Measurements from ENCODE around the gene ARPP21. TPM values are rescaled to one million over a fixed set of nuclear protein-coding genes. Genes with fewer than 3 reads are reported as not detected.

ARPP21 gene
- total RNA-seq, 1 donor from 2014 or later: 54.3 TPM

DNA sequence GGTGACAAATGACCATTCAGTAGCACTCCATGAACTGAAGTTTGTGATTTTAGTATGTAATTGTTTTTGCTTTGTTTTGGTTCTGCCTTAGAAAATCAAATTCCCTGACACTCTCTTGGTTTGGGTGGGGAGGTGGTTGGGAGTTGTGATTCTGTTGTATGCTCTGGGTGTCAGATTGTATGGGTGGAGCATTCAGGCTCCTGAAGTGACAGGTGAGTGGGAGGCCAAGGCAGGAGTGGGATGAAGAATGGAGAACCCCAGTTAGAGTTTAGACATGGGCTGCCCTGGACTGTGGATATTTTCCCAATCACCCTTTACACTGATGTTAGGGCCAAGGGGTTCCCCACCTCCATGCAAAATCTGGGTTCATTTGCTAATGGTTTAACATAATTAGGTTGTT, 83.6 kb downstream of the ARPP21 start:
- H3K27ac ChIP-seq (ENCODE audit: low read depth, low read length): no peak overlapping the region
- no peaks in the 10 kb centered on the region for H3K27me3 ChIP-seq (ENCODE audit: control insufficient read depth in 3 of 3, insufficient read depth in 3 of 3, low read length in 3 of 3)
- H3K9me3 ChIP-seq (ENCODE audit: control insufficient read depth in 3 of 3, low read length in 3 of 3): no peaks in the 10 kb centered on the region
- H3K4me1 ChIP-seq (ENCODE audit: control insufficient read depth in 3 of 3, insufficient read depth in 3 of 3, low read length in 3 of 3): peaks cover 0 to 5% (median 3%) of the 10 kb centered on the region in 3 donors
- peaks cover 0 to 19% (median 4%) of the 10 kb centered on the region in 3 donors for H3K36me3 ChIP-seq (ENCODE audit: control insufficient read depth in 3 of 3, insufficient read depth in 3 of 3, low read length in 3 of 3)
- no peak overlapping the region for H3K9ac ChIP-seq (ENCODE audit: low read depth in 1 of 3, low read length in 3 of 3)
- H3K4me3 ChIP-seq (ENCODE audit: low read length in 3 of 3): no peak overlapping the region

DNA sequence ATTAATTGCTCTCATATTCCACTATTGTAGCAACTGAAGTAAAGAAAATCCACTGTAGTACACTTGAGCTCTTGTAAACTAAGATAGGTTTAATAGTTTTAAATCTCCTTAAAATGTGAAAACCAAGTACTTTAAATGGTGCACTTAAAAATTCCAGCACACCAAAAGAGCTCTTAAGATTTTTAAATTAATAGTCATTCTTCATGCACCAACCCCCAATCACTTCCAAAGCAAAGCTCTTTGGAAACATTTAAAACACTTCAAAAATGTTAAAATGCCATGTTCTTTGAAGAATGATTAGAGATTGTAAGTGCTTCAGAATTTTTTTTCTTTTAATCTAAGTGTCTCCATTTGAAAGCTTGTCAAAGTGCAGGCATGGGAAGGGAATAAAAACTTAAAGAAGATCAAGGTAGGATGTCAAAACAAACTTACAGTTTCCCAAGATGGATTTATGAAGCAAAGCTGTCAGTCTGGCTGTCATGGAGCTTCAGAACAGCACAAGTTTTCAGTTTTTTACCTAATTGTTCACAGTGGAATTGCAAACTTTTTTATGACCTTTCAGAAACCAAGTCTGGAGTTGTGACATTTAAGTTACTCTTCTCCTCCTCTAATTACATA, 84.3 kb downstream of the ARPP21 start:
- no peak overlapping the region for H3K27ac ChIP-seq (ENCODE audit: low read depth, low read length)
- no peak overlapping the region for H3K4me3 ChIP-seq (ENCODE audit: low read length in 3 of 3)
- H3K36me3 ChIP-seq (ENCODE audit: control insufficient read depth in 3 of 3, insufficient read depth in 3 of 3, low read length in 3 of 3): peaks cover 0 to 19% (median 4%) of the 10 kb centered on the region in 3 donors
- no peaks in the 10 kb centered on the region for H3K27me3 ChIP-seq (ENCODE audit: control insufficient read depth in 3 of 3, insufficient read depth in 3 of 3, low read length in 3 of 3)
- H3K4me1 ChIP-seq (ENCODE audit: control insufficient read depth in 3 of 3, insufficient read depth in 3 of 3, low read length in 3 of 3): peaks cover 0 to 1% (median 0%) of the 10 kb centered on the region in 3 donors
- H3K9me3 ChIP-seq (ENCODE audit: control insufficient read depth in 3 of 3, low read length in 3 of 3): no peaks in the 10 kb centered on the region
- no peak overlapping the region for H3K9ac ChIP-seq (ENCODE audit: low read depth in 1 of 3, low read length in 3 of 3)

DNA sequence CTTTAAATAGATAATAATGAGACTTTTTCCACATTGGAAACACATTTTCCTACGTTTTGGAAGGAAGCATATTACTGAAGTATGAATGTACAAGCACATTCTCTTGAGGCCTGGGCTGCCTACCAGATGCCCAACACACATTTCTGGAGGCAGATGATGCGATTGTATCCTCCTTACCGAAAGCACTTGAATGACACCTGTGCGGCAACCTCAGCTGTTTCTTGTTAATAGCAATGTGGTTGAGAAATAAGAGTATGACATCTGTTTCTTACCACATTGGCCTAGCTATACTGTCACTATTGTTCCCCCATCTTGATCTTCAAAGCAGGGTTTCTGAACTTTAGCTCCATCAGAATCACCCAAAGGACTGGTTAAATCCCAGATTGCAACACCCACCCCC, 84.8 kb downstream of the ARPP21 start:
- Histone ChIP-seq H3K27me3 (ENCODE audit: control insufficient read depth in 3 of 3, insufficient read depth in 3 of 3, low read length in 3 of 3) (no peaks in the 10 kb centered on the region), H3K36me3 (ENCODE audit: control insufficient read depth in 3 of 3, insufficient read depth in 3 of 3, low read length in 3 of 3) (peaks cover 0 to 20% (median 6%) of the 10 kb centered on the region in 3 donors)

DNA sequence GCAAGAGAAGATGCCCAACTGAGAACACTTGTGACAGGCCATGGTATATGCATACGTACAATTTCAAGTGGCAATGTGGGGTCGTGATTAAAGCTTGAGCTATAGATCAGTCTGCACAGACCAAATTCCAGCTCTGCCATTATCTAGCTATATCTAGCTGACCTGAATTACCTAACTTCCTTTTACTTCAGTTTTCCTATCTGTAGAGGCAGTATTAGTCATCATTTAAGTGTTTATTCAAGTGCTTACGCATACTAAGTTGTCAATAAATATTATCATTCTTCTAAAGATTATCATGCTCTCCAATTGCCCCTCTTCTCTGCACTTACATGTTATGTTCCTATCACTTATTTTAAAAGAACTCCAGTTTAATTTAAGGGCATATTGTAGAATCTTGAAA, 87.9 kb downstream of the ARPP21 start:
- no peaks in the 10 kb centered on the region for H3K4me1 ChIP-seq (ENCODE audit: control insufficient read depth in 3 of 3, insufficient read depth in 3 of 3, low read length in 3 of 3)
- no peaks in the 10 kb centered on the region for H3K9me3 ChIP-seq (ENCODE audit: control insufficient read depth in 3 of 3, low read length in 3 of 3)
- H3K36me3 ChIP-seq (ENCODE audit: control insufficient read depth in 3 of 3, insufficient read depth in 3 of 3, low read length in 3 of 3): peaks cover 5 to 17% (median 6%) of the 10 kb centered on the region in 3 donors
- H3K9ac ChIP-seq (ENCODE audit: low read depth in 1 of 3, low read length in 3 of 3): no peak overlapping the region
- no peaks in the 10 kb centered on the region for H3K27me3 ChIP-seq (ENCODE audit: control insufficient read depth in 3 of 3, insufficient read depth in 3 of 3, low read length in 3 of 3)
- H3K27ac ChIP-seq (ENCODE audit: low read depth, low read length): no peak overlapping the region
- no peak overlapping the region for H3K4me3 ChIP-seq (ENCODE audit: low read length in 3 of 3)

More for the DNA sequence above, 84.8 kb downstream of the ARPP21 start:
- H3K4me3 ChIP-seq (ENCODE audit: low read length in 3 of 3): no peak overlapping the region
- H3K9ac ChIP-seq (ENCODE audit: low read depth in 1 of 3, low read length in 3 of 3): no peak overlapping the region
- H3K4me1 ChIP-seq (ENCODE audit: control insufficient read depth in 3 of 3, insufficient read depth in 3 of 3, low read length in 3 of 3): no peaks in the 10 kb centered on the region
- H3K27ac ChIP-seq (ENCODE audit: low read depth, low read length): no peak overlapping the region
- no peaks in the 10 kb centered on the region for H3K9me3 ChIP-seq (ENCODE audit: control insufficient read depth in 3 of 3, low read length in 3 of 3)

DNA sequence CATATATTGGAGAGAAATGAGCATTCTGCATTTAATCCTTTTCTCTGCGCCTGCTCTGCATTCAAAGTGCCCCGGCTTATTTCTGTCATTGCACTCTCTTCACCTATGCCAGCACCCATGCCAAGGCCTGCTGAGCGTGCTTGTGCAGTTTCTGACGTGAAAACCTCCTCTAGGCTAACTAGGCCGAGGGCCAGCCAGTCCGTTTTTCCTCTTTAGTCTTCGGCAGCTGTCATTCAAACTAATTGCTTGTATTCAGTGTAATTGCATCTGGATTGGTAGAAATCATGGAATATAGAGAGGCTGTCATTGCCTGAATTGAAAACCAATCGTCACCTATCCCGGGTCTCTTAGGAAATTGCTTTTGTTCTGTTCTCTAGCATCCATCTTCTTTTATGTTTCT, 94.0 kb downstream of the ARPP21 start:
- no peaks in the 10 kb centered on the region for H3K9me3 ChIP-seq (ENCODE audit: control insufficient read depth in 3 of 3, low read length in 3 of 3)
- H3K4me3 ChIP-seq (ENCODE audit: low read length in 3 of 3): no peak overlapping the region
- H3K4me1 ChIP-seq (ENCODE audit: control insufficient read depth in 3 of 3, insufficient read depth in 3 of 3, low read length in 3 of 3): no peaks in the 10 kb centered on the region
- no peaks in the 10 kb centered on the region for H3K27me3 ChIP-seq (ENCODE audit: control insufficient read depth in 3 of 3, insufficient read depth in 3 of 3, low read length in 3 of 3)
- H3K36me3 ChIP-seq (ENCODE audit: control insufficient read depth in 3 of 3, insufficient read depth in 3 of 3, low read length in 3 of 3): peaks cover 10 to 29% (median 22%) of the 10 kb centered on the region in 3 donors
- H3K27ac ChIP-seq (ENCODE audit: low read depth, low read length): no peak overlapping the region
- H3K9ac ChIP-seq (ENCODE audit: low read depth in 1 of 3, low read length in 3 of 3): no peak overlapping the region

DNA sequence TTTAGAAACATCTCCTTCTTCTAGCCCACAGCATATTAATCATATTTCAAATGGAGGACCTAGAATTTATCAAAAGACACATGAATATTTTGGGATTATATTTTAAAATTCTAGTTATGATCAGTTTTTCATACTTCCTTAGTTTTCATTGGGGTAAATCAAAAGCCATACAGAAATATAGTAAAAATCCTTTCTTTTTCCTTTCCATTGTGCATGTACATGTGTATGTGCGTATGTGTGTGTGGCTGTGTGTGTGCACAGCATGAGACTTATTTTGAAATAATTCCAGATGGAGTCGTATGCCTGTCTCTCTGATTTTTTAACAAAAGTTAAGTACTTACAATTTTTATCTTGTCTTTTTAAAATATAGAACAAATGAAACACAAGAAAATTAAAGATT, 94.5 kb downstream of the ARPP21 start:
- Histone ChIP-seq H3K9me3 (ENCODE audit: control insufficient read depth in 3 of 3, low read length in 3 of 3) (no peaks in the 10 kb centered on the region), H3K36me3 (ENCODE audit: control insufficient read depth in 3 of 3, insufficient read depth in 3 of 3, low read length in 3 of 3) (peaks cover 14 to 35% (median 22%) of the 10 kb centered on the region in 3 donors), H3K4me1 (ENCODE audit: control insufficient read depth in 3 of 3, insufficient read depth in 3 of 3, low read length in 3 of 3) (no peaks in the 10 kb centered on the region), H3K9ac (ENCODE audit: low read depth in 1 of 3, low read length in 3 of 3) (no peak overlapping the region), H3K27me3 (ENCODE audit: control insufficient read depth in 3 of 3, insufficient read depth in 3 of 3, low read length in 3 of 3) (no peaks in the 10 kb centered on the region), H3K4me3 (ENCODE audit: low read length in 3 of 3) (no peak overlapping the region), H3K27ac (ENCODE audit: low read depth, low read length) (no peak overlapping the region)

DNA sequence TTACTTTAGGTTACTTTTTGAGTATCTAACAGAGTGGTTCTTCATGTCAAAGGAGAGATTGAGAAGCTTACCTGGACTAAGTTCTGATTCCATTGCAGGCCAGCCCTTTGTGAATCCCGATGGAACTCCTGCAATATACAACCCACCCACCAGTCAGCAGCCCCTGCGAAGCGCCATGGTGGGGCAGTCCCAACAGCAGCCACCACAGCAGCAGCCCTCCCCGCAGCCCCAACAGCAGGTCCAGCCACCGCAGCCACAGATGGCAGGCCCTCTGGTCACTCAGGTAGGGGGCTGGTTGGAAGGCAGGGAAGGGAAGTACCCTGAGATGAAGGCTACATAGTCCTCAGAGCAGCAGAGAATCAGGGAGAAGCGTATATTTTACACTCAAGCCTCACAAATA, 97.8 kb downstream of the ARPP21 start:
- Histone ChIP-seq H3K4me3 (ENCODE audit: low read length in 3 of 3) (no peak overlapping the region), H3K36me3 (ENCODE audit: control insufficient read depth in 3 of 3, insufficient read depth in 3 of 3, low read length in 3 of 3) (peaks cover 18 to 56% (median 28%) of the 10 kb centered on the region in 3 donors), H3K4me1 (ENCODE audit: control insufficient read depth in 3 of 3, insufficient read depth in 3 of 3, low read length in 3 of 3) (no peaks in the 10 kb centered on the region), H3K27ac (ENCODE audit: low read depth, low read length) (no peak overlapping the region), H3K27me3 (ENCODE audit: control insufficient read depth in 3 of 3, insufficient read depth in 3 of 3, low read length in 3 of 3) (no peaks in the 10 kb centered on the region), H3K9me3 (ENCODE audit: control insufficient read depth in 3 of 3, low read length in 3 of 3) (no peaks in the 10 kb centered on the region), H3K9ac (ENCODE audit: low read depth in 1 of 3, low read length in 3 of 3) (no peak overlapping the region)

DNA sequence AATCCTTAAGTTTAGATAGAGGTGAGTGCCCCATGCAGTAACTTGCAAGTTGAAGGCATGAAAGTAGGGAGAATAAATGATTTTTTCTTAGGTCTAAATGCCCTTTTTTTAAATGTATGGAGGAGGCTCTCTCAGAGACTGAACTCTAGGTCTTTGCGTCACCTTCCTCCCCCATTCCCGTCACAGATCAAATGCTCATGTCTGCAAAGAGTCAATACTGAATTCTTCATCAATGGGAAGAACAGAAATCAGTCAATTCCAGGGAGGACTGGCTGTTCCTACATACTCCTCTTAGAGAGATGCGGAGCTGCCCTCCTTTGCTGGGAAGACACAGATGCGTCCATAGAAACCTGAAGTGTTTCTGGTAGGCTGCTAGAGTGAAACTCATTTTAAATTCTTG, 98.2 kb downstream of the ARPP21 start:
- no peak overlapping the region for H3K9ac ChIP-seq (ENCODE audit: low read depth in 1 of 3, low read length in 3 of 3)
- no peak overlapping the region for H3K27ac ChIP-seq (ENCODE audit: low read depth, low read length)
- H3K4me1 ChIP-seq (ENCODE audit: control insufficient read depth in 3 of 3, insufficient read depth in 3 of 3, low read length in 3 of 3): no peaks in the 10 kb centered on the region
- peaks cover 18 to 60% (median 28%) of the 10 kb centered on the region in 3 donors for H3K36me3 ChIP-seq (ENCODE audit: control insufficient read depth in 3 of 3, insufficient read depth in 3 of 3, low read length in 3 of 3)
- H3K4me3 ChIP-seq (ENCODE audit: low read length in 3 of 3): no peak overlapping the region
- no peaks in the 10 kb centered on the region for H3K27me3 ChIP-seq (ENCODE audit: control insufficient read depth in 3 of 3, insufficient read depth in 3 of 3, low read length in 3 of 3)
- no peaks in the 10 kb centered on the region for H3K9me3 ChIP-seq (ENCODE audit: control insufficient read depth in 3 of 3, low read length in 3 of 3)

DNA sequence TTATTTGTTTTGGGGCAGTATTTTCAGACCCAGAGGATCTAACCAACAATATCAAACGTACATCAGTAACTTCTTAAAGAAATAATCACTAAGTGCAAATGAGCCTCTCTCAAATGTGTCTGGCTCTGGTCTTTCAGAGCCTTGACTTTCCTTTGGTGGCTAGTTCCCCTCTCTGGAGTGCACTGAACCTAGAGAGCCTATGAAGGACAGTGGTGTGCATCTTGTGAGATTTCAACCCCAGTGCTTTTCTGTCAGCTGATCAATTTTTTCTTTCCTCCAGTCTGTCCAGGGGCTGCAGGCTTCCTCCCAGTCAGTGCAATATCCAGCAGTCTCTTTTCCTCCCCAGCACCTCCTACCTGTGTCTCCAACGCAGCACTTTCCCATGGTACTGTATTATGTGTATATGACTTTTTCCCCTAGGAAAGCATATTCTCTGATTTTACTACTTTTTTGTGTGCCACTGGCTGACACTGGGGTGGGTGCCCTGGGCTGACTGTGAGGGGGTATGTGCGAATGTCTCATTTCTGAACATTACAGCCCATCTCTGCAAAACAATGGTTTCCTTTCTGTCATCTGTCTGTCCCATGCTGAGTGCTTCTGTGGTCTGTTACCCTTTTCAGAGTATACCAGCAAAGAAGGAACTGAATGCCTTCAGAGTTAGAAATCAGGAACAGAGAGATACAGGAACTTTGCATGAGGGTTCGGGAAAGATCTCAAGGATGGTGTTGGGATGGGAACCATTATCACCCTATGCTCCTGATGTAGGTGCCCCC, 98.8 kb downstream of the ARPP21 start:
- H3K4me1 ChIP-seq (ENCODE audit: control insufficient read depth in 3 of 3, insufficient read depth in 3 of 3, low read length in 3 of 3): no peaks in the 10 kb centered on the region
- H3K27ac ChIP-seq (ENCODE audit: low read depth, low read length): no peak overlapping the region
- H3K4me3 ChIP-seq (ENCODE audit: low read length in 3 of 3): no peak overlapping the region
- H3K9me3 ChIP-seq (ENCODE audit: control insufficient read depth in 3 of 3, low read length in 3 of 3): no peaks in the 10 kb centered on the region
- no peak overlapping the region for H3K9ac ChIP-seq (ENCODE audit: low read depth in 1 of 3, low read length in 3 of 3)
- H3K36me3 ChIP-seq (ENCODE audit: control insufficient read depth in 3 of 3, insufficient read depth in 3 of 3, low read length in 3 of 3): peaks cover 18 to 66% (median 28%) of the 10 kb centered on the region in 3 donors
- H3K27me3 ChIP-seq (ENCODE audit: control insufficient read depth in 3 of 3, insufficient read depth in 3 of 3, low read length in 3 of 3): no peaks in the 10 kb centered on the region

DNA sequence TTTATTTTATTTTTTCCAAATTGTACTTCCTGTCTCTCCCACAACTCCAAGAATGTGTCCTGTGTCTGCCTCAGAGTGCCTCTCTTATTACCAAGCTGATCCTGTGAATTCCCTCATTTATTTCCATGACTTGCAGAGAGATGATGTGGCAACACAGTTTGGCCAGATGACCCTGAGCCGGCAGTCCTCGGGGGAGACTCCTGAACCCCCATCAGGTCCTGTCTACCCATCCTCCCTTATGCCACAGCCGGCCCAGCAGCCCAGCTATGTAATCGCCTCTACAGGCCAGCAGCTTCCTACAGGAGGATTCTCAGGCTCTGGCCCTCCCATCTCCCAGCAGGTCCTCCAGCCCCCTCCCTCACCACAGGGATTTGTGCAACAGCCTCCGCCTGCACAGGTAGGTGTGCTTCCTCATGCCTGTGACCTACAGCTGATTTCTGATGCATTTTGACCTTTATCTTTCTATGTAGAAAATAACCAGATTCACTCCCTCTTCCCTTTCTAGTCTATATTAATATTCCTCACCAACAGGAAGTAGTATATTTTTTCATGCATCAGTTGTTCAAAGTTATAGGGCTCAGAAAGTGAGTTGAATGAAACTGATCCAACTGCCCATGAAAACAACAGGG, 100.0 kb downstream of the ARPP21 start:
- no peaks in the 10 kb centered on the region for H3K27me3 ChIP-seq (ENCODE audit: control insufficient read depth in 3 of 3, insufficient read depth in 3 of 3, low read length in 3 of 3)
- no peaks in the 10 kb centered on the region for H3K9me3 ChIP-seq (ENCODE audit: control insufficient read depth in 3 of 3, low read length in 3 of 3)
- no peak overlapping the region for H3K9ac ChIP-seq (ENCODE audit: low read depth in 1 of 3, low read length in 3 of 3)
- peaks cover 28 to 75% (median 37%) of the 10 kb centered on the region in 3 donors for H3K36me3 ChIP-seq (ENCODE audit: control insufficient read depth in 3 of 3, insufficient read depth in 3 of 3, low read length in 3 of 3)
- no peak overlapping the region for H3K4me3 ChIP-seq (ENCODE audit: low read length in 3 of 3)
- H3K27ac ChIP-seq (ENCODE audit: low read depth, low read length): no peak overlapping the region
- H3K4me1 ChIP-seq (ENCODE audit: control insufficient read depth in 3 of 3, insufficient read depth in 3 of 3, low read length in 3 of 3): peaks cover 0 to under 1% (median 0%) of the 10 kb centered on the region in 3 donors
